GM10248 (cell line): ENCODE data around the gene ENTHD1.

Source experiments
- CTCF ChIA-PET: fragments of 300-600 bp; sonication (Branson Sonifier 250); formaldehyde crosslinking; extraction: SDS; loops from one replicate; lab custom pipeline; 2021; ENCODE audit warnings: antibody characterized with exemption; lab: Yijun Ruan, JAX
- POLR2A ChIA-PET: fragments of 350-650 bp; sonication (Branson Sonifier 250); formaldehyde crosslinking; extraction: SDS; loops from one replicate; lab custom pipeline; 2020; ENCODE audit warnings: antibody characterized with exemption; lab: Yijun Ruan, JAX
- DNase-seq: peaks from one replicate; pipeline ENCODE4 v3.0.0; 2012; ENCODE audit errors: extremely low spot score
- CTCF ChIP-seq: IDR thresholded peaks from 2 replicates; pipeline ENCODE4 v1.5.1; 2012; ENCODE audit warnings: mild to moderate bottlenecking, low read depth; ENCODE audit errors: extremely low read depth, missing control alignments, control extremely low read depth

ENTHD1 gene

GRCh38 chr22:39910876-39911613 lies 17.5 kb upstream of the ENTHD1 start:
- POLR2A ChIA-PET = interaction anchor here (0.7 kb wide), 1 partner anchor 65 kb away, joined by 3 read pairs; no protein-coding TSS in a partner anchor
- no peak for DNase-seq
- CTCF ChIA-PET = interaction anchor here (0.7 to 1.6 kb wide), 4 partner anchors 14 to 32 kb away, joined by 3 to 4 read pairs (median 3); no protein-coding TSS in a partner anchor
- no peak for TF ChIP-seq CTCF

- DNase-seq = no peak
- CTCF ChIA-PET = interaction anchor here (1.8 kb wide), 1 partner anchor 9 kb away, joined by 4 read pairs; no protein-coding TSS in a partner anchor
- no peak for TF ChIP-seq CTCF
- POLR2A ChIA-PET = interaction anchor here (0.5 kb wide), 2 partner anchors 47 to 82 kb away, joined by 3 read pairs; no protein-coding TSS in a partner anchor
Measured at GRCh38 chr22:39908737-39909136, 15.2 kb upstream of the ENTHD1 start.

- DNase-seq = no peak
Measured at GRCh38 chr22:39908136-39908535, 14.6 kb upstream of the ENTHD1 start.

GRCh38 chr22:39907605-39908097 lies 14.1 kb upstream of the ENTHD1 start:
- POLR2A ChIA-PET = no interaction called here
- CTCF ChIA-PET = interaction anchor here (0.9 to 1.8 kb wide), 2 partner anchors 10 to 22 kb away, joined by 3 to 4 read pairs; no protein-coding TSS in a partner anchor
- no peak for TF ChIP-seq CTCF
- DNase-seq = no peak

More at GRCh38 chr22:39908136-39908535, 14.6 kb upstream of the ENTHD1 start:
- ChIA-PET POLR2A (interaction anchor here (0.5 kb wide), 2 partner anchors 46 to 83 kb away, joined by 3 read pairs; no protein-coding TSS in a partner anchor), CTCF (interaction anchor here (0.9 to 1.8 kb wide), 2 partner anchors 10 to 21 kb away, joined by 3 to 4 read pairs; no protein-coding TSS in a partner anchor)
- no peak for TF ChIP-seq CTCF

- no peak for DNase-seq
- no peak for TF ChIP-seq CTCF
- POLR2A ChIA-PET = interaction anchor here (0.6 kb wide), 1 partner anchor 1045 kb away, joined by 6 read pairs; no protein-coding TSS in a partner anchor
- CTCF ChIA-PET = interaction anchor here (0.9 to 1.8 kb wide), 2 partner anchors 11 to 22 kb away, joined by 3 to 4 read pairs; no protein-coding TSS in a partner anchor
Measured at GRCh38 chr22:39907047-39907446, 13.5 kb upstream of the ENTHD1 start.

- POLR2A ChIA-PET = no interaction called here
- no peak for TF ChIP-seq CTCF
- CTCF ChIA-PET = interaction anchor here (0.9 kb wide), 1 partner anchor 10 kb away, joined by 3 read pairs; no protein-coding TSS in a partner anchor
- DNase-seq = no peak
Measured at GRCh38 chr22:39906207-39906606, 12.6 kb upstream of the ENTHD1 start.
